LHCN-M2 (cell line): ENCODE results near the gene CAMK2B. TPM values are rescaled to one million over a fixed set of nuclear protein-coding genes. Genes with fewer than 3 reads are reported as not detected.
"Not testable (repeated sequence)": the region's sequence is repeated elsewhere in the genome, so short reads cannot be mapped to it uniquely, and the experiment has no call there.

Experiments used
- DNase-seq: peaks from one replicate; pipeline ENCODE4 v3.0.0-alpha.2; 2012; ENCODE audit warnings: low read depth
- total RNA-seq: library from RNA; depleted of rRNA; stranded (reverse); fragments of >200 nt; gene quantifications from 2 replicates; pipeline ENCODE4 v1.2.3, GENCODE V29; 2014

The CAMK2B gene
- total RNA-seq, 1 experiment from 2014 or later = 0.06 TPM

DNA sequence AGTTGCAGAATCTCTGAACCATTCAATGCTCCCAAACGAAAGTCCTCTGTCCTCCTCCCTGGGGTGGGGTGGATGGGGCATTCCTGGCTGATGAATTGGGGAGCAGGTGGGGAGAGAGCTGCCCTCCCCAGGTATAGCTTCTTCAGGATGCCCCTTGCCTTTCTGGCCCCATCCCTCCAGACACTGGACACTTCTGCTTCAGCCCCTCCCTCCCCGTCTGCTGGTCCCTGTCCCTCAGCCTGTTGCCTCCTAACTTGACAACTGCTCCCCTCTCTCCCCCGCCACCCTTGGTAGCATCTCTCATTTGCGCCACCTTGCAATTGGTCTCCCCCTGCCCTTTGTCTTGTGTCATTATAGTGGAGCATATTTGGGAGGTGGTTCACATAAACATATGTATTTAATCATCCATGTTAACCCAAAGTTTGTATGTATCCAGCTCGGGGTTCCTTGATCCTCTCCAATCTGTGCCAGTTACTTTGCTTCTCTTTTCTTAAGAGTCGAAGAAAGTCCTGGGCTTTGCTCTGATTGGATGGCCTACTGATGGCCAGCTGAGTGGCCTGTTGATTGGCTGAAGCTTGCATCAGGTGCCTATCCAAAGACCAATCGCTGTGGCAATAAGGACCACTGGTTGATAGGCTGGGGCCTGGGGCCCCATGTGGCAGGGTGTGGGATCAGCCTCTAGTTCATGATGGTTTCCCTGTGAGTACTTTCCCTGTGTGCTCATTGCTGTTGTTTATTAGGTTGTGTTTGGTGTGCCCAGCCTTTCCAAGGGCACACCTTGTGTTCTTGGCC is 132.2 kb downstream of the CAMK2B start:
- DNase-seq = no peak

DNA sequence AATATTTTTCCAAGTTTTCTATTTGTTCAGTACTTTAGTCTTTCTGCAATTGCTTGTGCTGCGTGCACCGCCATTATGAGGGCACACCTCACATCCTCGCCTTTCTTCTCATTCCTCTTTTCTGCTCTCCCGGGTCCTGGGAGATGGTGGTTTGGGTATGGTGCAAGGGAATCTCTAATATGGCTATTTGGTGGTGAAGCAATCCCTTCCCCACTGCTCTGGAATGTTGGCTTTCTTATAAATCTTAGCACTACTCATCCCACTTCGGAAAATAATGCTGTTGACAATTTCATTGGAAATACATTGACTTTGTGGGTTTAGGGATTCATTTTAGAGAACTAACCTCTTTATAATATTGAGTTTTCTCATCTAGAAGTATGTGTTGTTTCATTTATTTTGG is 134.2 kb downstream of the CAMK2B start:
- DNase-seq = peak; percentile 33

DNA sequence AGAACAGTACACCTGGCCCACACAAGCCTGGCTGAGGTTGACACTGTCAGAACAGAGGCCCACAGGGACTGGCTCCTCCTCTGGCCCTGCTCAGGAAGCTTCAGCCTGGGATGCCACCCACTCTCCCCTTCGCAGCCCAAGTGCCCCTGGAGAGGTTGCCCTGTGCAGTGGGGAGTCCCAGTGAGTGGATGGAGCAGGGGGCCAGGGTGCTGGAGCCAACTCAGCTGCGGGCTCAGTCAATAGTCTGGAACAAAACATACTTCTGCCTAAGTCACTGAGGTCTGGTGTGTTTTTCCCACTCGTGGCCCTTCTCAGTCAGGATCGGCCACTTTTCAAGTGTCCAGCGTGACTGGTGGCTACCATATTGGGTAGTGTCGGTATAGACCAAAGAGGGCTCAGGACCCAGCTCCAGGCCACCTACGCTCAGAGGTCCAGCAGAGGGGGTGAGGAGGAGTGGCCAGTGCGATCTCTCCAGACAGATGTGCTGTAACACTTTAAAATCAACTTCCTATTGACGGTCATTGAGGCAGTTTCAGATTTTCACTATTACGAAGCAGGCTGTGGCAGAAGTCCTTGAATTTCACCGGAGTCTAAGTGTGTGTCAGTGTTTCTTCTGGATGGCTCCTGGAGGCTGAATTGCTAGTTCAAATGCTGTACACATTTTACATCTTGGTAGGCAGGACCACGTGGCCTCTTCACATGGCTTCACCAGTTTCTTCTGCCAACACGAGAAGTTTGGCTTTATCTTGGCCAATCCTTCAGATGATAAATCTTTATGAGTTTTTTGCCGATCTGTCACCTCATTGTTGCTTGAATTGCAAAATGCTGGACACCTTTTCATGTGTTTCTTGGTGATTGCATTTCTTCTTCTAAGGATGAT is 135.2 kb downstream of the CAMK2B start:
- no peak for DNase-seq

DNA sequence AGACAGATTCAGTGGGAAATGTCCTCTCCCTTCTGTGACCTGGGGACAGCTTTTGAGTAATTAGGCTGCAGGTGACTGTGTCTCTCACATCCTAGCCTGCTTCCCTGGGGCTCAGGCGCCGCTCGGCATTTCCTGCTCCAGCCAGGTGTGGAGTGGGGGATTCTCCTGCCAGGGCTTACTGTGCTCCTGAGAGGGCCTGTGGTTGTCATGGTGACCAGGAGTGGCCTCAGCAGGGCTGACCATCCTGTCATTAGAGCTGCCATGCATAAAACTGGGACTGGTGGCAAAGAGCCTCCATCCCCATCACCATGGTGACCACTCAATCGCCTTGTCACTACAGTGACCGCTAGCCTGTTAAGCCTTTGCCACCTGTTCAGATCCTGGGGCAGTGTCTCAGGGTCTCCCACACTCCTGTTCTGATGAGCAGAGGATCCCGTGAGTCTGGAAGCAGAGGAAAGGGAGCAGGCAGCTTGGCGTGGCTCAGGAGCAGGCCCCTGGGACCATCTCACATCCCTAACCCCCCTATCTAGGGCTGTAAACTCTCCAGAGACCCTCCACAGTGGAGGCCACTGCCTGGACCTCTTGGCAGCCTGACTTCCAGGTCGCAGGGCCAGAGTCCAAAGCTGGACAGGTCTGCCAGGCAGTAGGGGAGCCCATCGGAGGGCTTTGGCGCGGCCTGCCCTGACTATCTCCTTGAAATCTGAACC is 136.0 kb downstream of the CAMK2B start, which contains the start of gene GCK:
TSS of gene GCK (minus strand) at position 154 of the 707 bp plus-strand sequence. CDS start 486 bp downstream, outside the sequence.
- no peak for DNase-seq

DNA sequence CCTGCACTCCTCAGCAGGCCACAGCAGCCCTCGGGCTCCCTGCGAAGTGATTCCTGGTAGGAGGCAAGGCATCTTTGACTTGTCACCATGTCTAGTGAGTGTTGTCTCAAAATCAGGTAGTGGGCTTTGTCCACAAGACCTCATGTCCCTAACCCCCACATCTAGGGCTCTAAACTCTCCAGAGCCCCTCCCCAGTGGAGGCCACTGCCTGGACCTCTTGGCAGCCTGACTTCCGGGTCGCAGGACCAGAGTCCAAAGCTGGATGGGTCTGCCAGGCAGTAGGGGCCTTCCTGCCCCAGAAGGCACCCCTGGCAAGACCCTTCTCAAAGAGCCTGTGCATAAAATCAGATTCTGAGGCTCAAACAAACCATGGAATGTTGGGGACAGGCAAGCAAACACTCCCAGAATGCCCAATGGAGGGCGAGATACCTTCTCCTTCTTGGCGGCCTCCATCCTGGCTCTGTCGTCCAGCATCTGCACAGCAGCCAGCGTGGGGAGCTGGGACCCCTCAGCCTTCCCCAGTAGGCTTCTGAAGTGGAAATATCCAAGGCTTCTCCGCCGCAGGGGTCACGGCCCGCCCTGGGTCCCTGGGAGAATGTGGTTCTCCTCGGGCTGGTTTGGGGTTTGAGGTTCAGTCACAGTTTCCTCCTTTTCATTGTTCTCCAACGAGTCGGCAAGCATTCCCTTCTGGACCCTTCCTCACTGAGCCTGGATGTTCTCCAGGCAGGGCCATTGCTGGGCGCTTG is 136.7 kb downstream of the CAMK2B start:
- no peak for DNase-seq

DNA sequence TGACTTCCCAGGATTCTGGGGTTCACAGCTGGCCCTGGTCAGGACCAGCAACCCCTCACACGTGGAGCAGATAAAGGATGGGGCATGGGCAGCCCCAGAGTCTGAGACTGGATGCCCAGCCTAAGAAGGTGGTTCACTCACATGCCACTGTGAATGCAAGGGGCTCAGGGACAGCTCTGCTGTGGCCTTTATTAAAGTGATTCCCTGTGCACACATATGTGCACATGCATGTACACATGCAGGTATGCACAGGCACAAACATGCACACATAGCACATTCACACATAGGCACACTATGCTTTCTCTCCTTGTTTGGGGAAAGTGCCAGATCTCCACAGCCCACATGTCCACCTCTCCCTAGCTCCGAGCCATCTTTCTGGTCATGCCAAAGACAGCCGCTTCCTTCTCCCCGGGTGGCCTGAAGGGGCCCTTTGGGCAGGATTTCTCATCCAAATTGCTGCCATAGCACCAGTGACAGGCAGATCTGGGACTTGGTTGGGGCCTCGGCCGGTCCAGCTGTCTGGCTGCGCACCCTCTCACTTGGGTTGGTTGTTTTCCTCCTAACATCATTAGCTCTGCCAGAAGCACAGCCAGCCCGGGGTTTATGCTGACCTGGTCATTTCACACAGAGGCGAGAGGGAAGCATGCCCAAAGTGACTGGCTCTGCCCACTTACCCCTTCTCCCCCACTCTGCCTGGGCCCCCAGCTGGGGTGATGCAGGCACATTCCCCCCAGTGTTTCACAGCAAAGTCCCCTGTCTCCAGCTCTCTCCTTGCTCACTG is 137.6 kb downstream of the CAMK2B start:
- no peak for DNase-seq

DNA sequence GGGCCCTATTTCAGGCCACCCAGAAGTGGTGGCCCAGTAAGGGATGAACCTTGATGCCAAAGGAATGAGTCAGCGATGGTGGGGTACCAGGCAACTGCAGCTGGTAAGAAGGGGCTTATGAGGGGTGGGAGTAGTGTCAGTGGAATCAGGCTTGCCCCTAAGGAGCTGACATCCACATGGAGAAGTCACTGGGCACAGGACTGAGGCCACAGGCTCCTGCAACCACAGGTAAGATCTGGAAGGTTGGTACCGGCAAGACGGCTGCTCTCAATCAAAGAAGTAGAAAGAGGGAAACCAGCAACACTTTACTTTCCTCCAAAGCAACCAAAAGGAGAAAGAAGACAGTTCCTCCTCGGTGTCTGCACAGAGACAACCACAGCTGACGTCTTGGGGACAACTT is 138.7 kb downstream of the CAMK2B start:
- DNase-seq = no peak

DNA sequence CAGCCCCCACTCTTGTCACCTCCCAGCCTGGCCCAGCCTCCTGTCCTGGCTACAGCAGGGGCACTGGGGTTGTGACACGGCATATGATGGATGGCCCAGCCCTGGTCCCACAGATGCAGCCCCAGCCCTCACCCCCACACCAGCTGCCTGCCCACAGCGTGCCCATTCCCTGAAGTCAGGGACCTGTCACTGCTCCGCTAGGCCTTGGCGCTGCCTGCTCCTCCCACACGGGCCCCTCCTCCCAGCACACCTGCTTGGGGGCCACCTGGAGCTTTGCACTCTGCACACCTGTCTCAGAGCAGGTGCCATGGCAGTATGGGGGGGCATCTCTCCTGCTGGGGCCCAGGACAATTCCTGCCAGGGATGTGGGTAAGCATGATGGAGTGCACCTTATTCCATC is 139.7 kb downstream of the CAMK2B start:
- DNase-seq = no peak

DNA sequence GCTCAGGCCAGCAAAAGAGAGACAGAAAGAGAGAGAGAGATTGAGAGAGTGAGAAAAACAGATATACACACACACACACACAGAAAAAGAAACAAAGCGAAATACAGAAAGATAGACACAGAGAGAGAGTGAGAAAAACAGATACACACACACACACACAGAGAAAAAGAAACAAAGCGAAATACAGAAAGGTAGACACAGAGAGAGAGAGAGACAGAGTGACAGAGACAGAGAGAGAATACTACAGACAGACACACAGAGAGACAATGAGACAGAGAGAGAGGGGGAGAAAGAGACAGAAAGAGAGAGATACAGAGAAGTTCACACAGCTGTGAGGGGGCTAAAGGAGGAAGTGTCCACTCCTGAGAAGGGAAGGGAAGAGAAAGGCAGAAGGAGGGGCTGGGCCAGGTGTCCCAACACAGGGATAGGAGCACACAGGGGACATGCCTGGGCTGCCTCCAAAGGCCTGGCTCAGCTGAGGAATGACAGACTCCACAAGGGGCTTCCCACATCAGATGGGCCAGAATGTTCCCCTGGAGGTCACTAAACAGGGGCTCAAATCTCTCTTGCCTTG is 140.4 kb downstream of the CAMK2B start:
- DNase-seq = no peak

DNA sequence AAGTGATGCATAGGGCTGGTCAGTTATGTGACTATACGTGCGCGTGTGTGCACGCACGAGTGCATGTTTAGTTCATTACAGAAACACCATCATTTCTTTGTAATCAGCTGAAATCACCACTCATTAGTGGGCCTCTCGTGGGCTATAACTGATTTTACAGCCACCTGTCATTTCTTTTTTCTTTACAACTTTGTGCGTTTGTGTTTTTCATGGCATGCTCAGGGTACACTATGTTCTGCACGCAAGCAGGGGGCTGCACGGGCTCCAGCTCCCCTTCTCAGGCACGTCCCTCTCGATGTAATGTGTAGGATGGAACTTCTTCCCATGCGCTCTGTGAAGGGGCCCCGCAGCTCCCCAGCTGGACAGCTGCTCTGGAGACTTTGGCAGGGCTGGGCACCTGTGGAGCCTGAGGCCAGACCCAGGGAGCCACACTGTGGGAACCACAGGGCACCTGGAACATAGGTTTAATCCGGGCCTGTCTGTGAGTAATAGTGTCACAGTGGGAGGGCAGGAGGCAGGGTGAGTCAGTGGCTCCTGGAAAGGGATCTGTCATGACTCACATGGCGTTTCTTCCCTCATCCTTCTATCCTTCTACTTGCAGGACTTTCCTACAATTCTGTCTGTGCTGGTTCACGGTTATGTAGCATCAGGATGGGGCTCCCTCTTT is 141.1 kb downstream of the CAMK2B start:
- peak; percentile 90 for DNase-seq

DNA sequence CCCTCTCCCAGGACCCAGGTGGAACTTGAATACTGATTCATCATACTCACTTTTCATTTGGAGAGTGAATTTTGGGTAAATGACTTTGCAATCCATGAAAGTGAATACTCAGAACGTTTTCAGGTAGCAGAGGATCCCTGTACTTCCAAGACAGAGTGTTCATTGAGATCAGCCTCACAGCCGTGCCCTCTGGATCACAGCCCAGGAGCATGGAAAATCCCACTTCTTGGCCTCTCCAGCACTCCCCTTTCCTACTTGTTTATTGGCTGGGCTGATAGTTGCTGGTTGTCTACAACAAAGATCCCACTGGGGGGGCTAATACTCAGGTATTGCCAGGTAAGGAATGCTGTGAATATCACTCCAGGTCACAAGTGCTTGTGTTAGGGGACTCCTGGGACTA is 142.0 kb downstream of the CAMK2B start:
- DNase-seq = no peak

DNA sequence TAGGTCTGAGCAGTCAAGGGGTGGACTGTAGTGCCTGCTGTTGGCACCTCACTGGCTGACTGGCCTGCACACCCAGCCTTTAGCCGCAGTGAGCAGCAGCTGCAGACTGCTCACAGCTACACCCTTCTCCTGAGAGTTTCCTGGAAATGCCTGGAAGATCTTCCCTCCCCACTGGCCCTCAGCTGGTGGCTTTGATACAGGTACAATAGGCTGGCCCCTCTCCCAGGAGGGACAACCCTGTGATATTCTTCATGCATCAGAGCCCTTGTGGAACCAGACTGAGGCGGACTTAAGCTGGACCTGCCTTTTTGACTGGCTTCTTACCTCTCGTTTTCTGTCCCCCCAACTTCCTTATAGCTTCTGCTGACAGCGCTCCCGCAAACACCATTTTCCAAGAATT is 142.6 kb downstream of the CAMK2B start:
- DNase-seq = no peak

DNA sequence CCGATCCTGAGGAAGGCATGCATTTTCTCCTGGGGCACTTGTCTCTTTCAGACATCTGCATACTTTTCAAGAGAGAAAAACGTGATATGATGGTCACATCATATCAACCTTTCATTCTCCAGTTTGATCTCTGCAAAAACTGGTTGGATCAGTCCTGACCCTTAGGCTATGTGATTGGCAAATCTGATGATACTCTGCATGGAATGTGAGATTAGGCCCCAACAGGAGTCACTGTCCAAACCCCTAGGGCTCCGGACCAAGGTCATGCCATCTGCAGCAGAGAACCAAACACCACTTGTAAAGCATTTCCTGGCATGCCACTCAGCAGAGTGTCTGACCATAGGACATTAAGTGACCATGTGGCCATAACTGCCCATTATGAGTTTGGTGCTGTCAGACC is 144.8 kb downstream of the CAMK2B start:
- no peak for DNase-seq

DNA sequence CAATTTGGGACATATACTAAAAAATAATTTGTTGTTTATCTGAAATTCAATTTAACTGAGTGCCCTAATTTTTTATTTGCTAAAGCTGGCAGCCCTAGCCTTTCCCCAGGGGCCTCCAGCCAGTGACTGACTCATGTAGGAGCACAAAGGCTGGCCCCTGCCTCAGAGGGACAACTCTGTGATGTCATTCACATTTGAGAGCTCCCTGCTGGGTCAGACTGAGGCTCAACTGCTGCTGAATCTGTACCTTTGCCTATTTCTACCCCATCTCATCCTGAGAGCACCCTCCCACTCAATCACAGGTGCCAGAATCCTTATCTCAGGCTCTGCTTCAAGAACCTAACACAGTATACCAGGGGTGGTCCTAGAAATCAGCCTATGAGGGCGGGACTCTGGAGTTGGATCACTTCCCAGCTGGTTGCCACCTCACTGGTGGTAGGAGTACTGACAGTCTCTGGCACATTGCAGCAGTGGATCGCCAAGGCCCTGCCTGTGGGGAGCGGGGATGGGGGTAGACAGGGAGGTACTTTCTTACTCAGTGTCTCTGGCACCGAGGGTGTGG is 147.7 kb downstream of the CAMK2B start:
- DNase-seq = peak; percentile 65

DNA sequence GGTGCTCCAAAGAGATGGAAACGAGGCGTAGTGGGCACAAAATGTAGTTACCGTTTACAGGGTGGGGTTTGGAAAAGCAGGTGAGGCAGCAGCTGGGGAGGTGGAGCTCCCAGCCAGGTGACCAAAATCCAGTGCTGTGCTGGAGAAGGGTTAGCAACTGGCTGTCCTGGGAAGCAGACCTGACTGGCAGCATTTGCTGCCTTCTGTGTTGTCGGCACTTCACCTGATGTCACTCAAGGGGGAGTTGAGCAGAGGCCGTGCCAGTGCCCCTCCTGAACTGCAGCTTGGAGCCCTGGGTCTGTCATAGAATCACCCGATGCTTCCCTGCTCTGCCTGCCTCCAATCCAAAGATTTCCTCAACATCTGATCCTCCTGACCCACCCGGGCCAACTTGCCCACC is 148.9 kb downstream of the CAMK2B start:
- DNase-seq = no peak

DNA sequence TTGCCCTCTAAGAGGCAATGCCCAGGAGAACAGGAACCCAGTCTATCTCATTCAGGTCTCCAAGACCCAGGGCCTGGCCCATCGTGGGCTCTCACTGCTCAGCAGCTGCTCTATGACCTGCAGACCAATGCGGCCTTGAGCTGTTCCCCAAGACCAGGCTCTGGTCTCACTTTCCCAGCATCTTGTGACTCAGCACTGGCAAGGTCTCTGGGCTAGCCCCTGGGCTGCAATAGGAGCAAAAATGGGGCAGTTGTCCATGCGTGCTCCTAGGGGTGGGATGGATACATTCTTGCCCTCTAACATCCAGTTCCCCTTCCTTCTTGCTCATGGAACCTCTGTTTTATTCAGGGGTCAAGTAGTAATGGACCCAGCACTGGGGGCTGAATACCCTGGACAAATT is 149.7 kb downstream of the CAMK2B start:
- no peak for DNase-seq

DNA sequence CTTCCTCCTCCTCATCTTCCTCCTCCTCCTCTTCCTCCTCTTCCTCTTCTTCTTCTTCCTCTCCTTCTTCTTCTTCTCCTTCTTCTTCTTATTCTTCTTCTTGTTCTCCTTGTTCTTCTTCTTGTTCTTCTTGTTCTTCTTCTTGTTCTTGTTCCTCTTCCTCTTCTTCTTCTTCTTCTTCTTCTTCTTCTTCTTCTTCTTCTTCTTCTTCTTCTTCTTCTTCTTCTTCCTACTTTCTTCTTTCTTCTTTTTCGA is 150.8 kb downstream of the CAMK2B start:
- not testable (repeated sequence) for DNase-seq

DNA sequence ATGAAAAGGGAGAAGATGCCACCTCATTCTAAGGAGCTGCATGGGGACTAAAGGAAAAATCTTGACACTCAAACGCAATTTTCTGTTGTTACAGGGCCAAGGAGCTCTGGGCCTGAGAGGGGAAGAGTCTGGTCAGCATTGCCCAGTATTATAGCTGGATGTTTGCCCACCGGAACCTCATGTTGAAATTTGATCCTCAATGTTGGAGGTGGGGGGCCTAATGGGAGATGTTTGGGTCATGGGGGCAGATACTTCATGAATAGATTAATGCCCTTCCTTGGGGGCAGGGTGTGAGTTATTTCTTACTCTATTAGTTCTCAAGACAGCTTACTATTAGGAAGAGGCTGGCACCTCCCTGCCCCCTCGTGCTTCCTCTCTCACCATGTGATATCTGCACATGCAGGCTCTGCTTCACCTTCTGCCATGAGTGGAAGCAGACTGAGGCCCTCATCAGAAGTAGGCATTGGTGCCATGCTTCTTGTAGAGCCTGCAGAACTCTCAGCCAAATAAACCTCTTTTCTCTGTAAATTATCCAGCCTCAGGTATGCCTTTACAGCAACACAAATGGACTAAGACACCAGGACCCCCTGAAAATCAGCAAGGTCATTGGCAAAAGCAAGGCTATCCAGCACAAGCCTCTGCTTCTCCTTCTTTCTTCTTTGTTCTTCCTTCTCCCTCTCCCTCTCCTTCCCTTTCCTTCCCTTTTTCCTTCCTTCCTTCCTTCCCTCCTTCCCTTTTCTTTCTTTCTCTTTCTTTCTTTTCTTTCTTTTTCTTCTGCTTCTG is 151.3 kb downstream of the CAMK2B start:
- no peak for DNase-seq
